NCI-H2227 treated with DMSO at 0.1 percent for 48 hours (cell line): ENCODE data around the gene NUP98.

Source experiments
- DNase-seq: peaks from one replicate; lab custom pipeline; 2025; lab: John Stamatoyannopoulos, UW

Gene NUP98

DNA sequence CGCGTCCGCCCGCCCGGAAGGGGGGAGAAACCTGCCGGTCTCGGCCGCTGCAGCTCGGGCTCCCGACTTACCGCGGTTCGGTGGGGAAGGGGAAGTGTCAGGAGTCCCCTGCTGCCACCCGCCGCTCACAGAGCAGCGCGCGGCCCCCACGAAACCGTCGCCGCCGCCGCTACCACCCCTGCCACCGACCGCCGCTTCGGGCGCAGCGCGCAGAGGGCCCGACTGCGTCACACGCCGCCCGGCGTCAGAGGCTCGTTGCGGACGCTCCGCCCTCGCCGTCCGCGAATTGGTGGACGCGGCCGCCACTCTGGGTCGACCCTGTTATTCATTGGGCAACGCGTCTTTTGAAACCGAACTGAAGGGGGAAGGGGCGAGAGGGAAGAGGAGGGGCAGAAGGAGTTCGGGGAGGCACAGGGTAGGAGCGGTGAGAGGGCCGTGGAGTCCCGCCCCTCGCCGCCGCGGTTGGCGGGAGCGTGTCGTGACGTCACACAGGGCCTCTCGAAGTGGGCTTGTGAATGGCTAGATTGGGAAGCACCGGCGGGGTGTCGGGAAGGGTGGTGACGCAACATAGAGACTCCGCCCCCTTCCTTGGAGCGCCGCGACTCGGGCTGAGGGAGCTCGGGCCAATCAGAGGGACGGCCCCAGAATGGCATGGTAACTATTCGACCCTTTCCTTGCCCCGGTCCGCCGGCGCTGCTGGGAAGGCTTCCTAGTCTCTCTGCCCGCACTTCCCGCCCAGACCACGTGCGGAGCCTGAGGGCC, at the start of gene NUP98:
Gene NUP98 (minus strand): TSS at position 226 of the 762 bp plus-strand sequence. CDS start 15,437 bp downstream, outside the sequence.
- DNase-seq = peak; percentile 100

DNA sequence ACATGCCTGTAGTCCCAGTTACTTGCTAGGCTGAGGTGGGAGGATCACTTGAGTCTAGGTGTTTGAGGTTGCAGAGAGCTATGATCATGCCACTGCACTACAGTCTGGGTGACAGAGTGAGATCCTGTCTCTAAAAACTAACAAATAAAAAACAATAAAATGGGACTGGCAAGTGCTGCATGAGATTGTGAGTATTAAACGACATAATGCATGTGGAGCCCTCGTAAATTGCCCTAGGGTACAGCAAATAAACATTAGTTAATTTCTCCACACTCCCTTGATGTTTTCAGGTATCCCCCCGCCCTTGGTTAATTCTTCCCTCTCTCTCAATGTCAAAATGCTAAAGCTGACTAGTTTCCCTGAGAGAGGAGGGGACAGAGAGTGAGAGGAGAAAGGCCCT, 48.3 kb upstream of the NUP98 start:
- no peak for DNase-seq

- DNase-seq = no peak
Measured at GRCh38 chr11:3845246-3845645, 47.9 kb upstream of the NUP98 start.

- no peak for DNase-seq
Measured at GRCh38 chr11:3843326-3843725, 46.0 kb upstream of the NUP98 start.

- DNase-seq = peak; percentile 88
Measured at GRCh38 chr11:3841426-3842350, 44.3 kb upstream of the NUP98 start.

GRCh38 chr11:3840870-3841425, 43.6 kb upstream of the NUP98 start, which contains the start of gene RHOG:
Gene RHOG (minus strand): TSS chr11:3840959. CDS start chr11:3828138, 12,821 bp downstream.
- DNase-seq = peak; percentile 87

DNA sequence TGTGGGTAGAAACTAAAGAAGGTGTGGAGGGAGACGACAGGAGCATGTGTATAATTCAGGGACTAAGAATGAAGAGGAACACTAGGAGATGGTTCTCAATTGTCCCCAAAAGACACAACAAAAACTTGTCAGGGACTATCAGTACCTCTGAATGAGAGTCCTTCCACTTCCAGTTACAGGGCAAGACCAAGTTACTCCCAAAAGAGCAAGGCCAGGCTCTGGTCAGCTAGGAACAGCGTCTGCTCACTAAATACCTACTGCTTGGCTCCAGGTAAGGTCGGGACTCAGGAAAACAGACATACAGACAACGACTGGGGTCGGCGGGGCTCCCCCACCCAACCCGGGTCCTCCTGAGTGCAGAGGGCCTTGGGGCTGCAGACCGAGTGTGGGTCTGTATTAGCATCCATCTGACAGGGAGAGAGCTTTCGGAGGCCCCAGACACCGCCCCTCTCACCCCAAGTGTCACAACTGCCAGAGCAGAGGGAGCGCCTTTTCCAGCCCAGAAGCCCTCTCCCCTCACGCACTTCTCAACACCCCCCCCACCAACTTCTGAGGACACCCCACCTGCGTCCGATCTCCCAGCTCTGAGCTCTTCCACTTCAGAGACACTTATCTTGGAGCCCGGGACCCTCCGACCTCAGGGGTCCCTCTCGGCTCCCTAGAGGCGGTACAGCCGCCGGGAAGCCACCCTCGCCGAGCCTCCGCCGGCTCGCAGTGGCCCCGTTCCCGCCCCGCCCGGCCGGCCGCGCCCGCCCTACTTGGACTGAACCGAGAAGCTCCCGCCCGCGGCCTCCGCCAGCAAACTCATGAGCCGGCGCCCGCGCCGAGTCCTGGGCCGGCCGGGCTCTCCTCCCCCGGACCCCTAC, 42.9 kb upstream of the NUP98 start:
- peak; percentile 12 for DNase-seq

DNA sequence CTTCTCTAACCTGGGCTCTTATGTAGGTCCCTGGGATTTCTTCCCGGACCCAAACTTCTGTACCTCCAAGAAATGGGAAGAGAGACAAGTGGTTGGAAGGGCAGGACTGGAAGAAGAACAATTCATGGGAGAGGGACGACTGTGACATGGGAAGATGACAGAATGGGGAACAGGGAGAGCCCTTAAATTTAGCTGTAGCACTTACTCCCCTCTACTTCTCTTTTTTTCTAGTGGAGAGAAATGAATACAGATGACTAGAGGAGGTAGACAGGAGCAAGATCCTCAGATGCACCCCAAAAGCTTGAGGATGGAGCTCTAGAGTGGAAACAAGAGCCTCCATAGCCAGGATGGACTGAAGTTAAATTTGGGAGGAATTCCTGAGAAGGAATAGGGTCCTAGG, 41.1 kb upstream of the NUP98 start:
- no peak for DNase-seq

DNA sequence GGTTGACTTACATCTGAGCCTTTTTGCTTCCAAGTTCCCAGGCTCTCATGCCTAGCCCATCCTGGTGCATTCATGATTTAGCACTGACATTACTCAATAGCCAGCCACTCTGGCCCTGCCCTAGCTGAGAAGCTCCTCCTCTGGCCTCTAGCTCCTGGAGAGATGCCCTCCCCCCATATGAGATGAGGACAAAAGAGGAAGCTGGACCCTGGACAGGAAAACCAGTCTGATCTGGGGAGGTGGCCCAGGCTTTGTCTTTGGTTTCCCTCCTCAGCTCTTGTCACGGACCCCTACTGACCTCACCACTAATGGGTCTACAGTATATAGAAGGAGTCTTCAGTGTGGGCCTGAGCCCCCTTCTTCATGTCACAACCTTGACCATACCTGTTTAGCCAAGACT, 40.4 kb upstream of the NUP98 start:
- no peak for DNase-seq

DNA sequence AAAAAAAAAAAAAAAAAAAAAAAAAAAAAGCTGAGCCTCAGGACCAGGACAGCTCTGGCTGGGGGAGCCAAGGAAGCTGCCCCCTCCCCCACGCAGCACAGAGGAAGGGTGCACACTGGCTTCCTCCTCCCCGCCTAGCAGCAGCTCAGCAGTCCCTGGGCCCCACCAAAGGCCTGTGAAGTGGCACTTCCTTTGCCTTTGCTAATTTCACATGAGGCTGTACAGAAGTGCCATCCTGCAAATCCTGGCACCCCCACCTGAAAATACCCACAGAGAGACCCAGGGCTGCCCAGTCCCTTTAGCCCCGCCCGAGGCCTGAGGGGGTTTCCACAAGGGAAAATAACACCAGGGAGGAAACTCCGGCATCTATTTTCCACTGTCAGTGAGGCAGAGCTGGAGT, 39.5 kb upstream of the NUP98 start:
- no peak for DNase-seq

DNA sequence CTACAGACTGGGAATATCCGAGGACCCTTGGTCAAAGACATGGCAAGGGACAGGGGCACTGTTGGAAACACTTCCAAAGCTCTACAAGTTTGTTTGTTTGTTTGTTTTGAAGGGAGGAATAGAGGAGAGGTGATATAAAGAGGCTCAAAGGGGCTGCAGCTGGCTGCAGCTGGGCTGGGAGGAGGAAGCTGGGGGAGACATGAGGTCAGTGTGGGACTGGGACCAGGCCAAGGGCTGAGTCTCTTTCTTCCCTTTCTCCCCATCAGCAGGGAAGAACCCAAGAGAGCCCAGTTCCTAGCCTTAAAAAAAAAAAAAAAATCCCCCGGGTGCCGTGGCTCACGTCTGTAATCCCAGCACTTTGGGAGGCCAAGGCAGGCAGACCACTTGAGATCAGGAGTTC, 38.4 kb upstream of the NUP98 start:
- no peak for DNase-seq

GRCh38 chr11:3834664-3835461, 37.5 kb upstream of the NUP98 start:
- no peak for DNase-seq

GRCh38 chr11:3834349-3834663, 37.0 kb upstream of the NUP98 start:
- DNase-seq = no peak

DNA sequence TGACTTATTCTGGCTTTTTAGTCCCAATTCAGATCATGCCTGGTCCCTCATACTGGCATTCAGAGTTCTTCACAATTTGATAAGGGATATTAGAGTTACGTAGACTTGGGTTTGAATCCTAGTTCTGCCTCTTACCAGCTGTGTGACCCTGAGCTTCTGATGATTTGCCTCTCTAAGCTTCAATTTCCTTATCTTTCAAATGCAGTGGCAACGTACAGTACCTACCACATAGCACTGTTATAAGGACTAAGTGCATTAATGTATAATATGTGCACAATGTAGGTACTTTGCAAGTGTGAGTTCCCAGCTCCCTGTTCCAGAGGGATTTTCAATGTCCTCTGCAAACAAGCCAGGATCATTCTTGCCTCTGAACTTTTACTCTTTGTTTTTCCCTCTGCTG, 36.1 kb upstream of the NUP98 start:
- no peak for DNase-seq

GRCh38 chr11:3832816-3833215, 35.5 kb upstream of the NUP98 start:
- no peak for DNase-seq

GRCh38 chr11:3831378-3832239, 34.3 kb upstream of the NUP98 start:
- no peak for DNase-seq

GRCh38 chr11:3830730-3831129, 33.4 kb upstream of the NUP98 start:
- no peak for DNase-seq

DNA sequence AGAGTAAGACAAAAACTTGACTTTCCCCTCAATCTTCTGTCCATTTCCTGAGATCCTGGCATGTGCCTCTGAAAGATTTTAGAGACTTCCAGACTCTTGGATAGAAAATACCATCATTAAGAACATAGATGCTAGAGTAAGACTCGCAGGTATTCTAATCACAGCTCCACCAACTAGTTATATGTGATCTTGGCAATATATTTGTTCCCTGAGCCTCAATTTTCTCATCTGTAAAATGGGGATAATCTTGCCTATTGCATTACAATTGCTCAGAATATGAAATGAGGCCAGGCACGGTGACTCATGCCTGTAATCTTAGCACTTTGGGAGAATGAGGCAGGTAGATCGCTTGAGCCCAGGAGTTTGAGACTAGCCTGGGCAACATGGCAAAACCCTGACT, 32.7 kb upstream of the NUP98 start:
- DNase-seq = no peak

DNA sequence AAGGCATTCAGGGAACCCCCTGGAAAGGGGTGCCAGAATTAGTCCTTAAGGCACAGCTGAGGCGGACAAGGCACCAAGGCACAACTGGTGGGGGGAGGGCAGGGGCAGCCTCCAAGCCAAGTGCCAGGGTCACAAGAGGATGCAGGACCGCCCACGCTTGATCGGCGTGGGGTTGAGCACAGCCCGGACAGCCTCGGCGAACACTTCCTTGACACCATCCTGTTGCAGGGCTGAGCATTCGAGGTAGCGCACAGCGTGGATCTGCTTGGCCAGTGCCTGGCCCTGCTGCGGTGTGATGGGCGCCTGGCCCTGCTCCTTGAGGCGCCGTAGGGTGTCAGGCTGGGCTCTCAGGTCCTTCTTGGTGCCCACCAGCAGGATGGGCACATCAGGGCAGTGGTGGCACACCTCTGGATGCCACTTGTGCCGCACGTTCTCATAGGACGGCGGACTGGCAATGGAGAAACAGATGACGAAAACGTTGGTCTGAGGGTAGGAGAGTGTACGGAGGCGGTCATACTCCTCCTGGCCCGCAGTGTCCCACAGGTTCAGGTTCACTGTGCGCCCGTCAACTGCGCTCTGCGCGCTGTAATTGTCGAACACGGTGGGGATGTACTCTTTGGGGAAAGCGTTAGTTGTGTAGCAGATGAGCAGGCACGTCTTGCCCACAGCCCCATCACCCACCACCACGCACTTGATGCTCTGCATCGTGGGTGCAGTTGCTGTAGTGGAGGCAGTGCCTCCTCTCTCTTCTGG, 30.3 kb upstream of the NUP98 start:
- no peak for DNase-seq
